Measurements from ENCODE around the gene MIOX.
"Not testable (repeated sequence)": the region's sequence is repeated elsewhere in the genome, so short reads cannot be mapped to it uniquely, and the experiment has no call there.

The MIOX gene

GRCh38 chr22:50519151-50519550 lies 32.5 kb downstream of the MIOX start:
- no peak for DNase-seq

GRCh38 chr22:50520184-50520583 lies 33.5 kb downstream of the MIOX start:
- not testable (repeated sequence) for DNase-seq

GRCh38 chr22:50520826-50521453 lies 34.3 kb downstream of the MIOX start:
- DNase-seq, result no peak

GRCh38 chr22:50521710-50522109 lies 35.1 kb downstream of the MIOX start:
- no peak for DNase-seq

- DNase-seq, result no peak
Observed at GRCh38 chr22:50522208-50522805, 35.6 kb downstream of the MIOX start.

- no peak for DNase-seq
Observed at GRCh38 chr22:50522806-50523438, 36.3 kb downstream of the MIOX start.

GRCh38 chr22:50523458-50523805 lies 36.8 kb downstream of the MIOX start:
- no peak for DNase-seq

- DNase-seq, result no peak
Observed at GRCh38 chr22:50523806-50524675, 37.4 kb downstream of the MIOX start.

- DNase-seq, result no peak
Observed at GRCh38 chr22:50524676-50525103, 38.0 kb downstream of the MIOX start.

- DNase-seq, result peak; percentile 93 to 98
Observed at GRCh38 chr22:50525104-50525857, 38.6 kb downstream of the MIOX start, which contains the start of gene SCO2. Gene SCO2, minus strand, starts transcription at chr22:50525598. Its CDS starts 1,187 bp downstream, at chr22:50524411.

GRCh38 chr22:50525858-50526107 lies 39.1 kb downstream of the MIOX start:
- no peak for DNase-seq

- DNase-seq, result peak; percentile 51 to 76
Observed at GRCh38 chr22:50526108-50526833, 39.6 kb downstream of the MIOX start.

GRCh38 chr22:50526834-50527801 lies 40.5 kb downstream of the MIOX start:
- no peak for DNase-seq

GRCh38 chr22:50527921-50528681 lies 41.4 kb downstream of the MIOX start:
- no peak for DNase-seq

- no peak for DNase-seq
Observed at GRCh38 chr22:50528682-50529415, 42.2 kb downstream of the MIOX start.

- no peak for DNase-seq
Observed at GRCh38 chr22:50529416-50529896, 42.8 kb downstream of the MIOX start.

- DNase-seq, result no peak
Observed at GRCh38 chr22:50529897-50530579, 43.4 kb downstream of the MIOX start, which contains the start of gene TYMP. Gene TYMP, minus strand, starts transcription at chr22:50530012. Its CDS starts 303 bp downstream, at chr22:50529709.

- no peak for DNase-seq
Observed at GRCh38 chr22:50530580-50530876, 43.9 kb downstream of the MIOX start.

Measured in NCI-H446 (cell line).